HFF-Myc (cell line): ENCODE results near the gene RAB20.

Source experiments
- DNase-seq: peaks from one replicate; pipeline ENCODE4 v3.0.0-alpha.2; 2011; ENCODE audit warnings: low read depth; ENCODE audit errors: extremely low read depth
- H3K4me3 ChIP-seq: replicated peaks from 2 replicates; pipeline ENCODE4 v1.5.1; 2011; ENCODE audit warnings: low read depth, mild to moderate bottlenecking, control low read depth, low read length
- TF ChIP-seq, protein P1 (sequence below): IDR thresholded peaks from 2 replicates; pipeline ENCODE4 v1.5.1; 2012; ENCODE audit warnings: mild to moderate bottlenecking, low read depth, low read length, control low read depth; ENCODE audit errors: missing control alignments

RAB20 gene

DNA sequence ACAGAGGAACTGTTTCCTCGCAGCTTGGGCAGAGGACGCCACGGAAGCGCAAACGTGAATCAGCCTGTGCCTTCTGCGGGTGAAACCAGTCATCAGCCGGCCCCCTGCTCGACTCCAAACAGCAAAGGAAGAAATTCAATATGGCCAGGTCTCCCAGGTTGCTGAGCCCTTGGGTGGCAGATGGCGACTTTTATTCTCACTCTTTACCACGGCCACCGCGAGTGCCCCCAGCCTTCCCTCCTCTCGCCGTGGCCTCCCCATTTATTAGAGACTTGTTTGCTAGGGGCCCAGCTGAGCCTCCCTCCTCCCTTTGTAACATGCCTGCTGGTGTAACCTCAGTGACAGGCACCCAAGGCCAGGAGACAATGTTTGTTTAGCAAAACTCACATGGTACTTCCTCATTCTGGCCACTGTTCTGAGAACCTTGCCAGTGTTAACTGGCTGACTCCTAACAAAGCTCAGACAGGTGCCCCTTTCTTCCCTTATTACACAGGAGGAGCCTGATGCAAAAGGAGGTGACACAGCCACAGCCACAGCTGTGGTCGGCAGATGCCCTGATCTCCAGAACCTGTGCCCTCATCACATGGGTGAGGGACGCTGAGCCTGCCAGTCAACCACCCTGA lies 5.8 kb downstream of the RAB20 start:
- DNase-seq, result no peak
- H3K4me3 ChIP-seq, result no peak overlapping the region

DNA sequence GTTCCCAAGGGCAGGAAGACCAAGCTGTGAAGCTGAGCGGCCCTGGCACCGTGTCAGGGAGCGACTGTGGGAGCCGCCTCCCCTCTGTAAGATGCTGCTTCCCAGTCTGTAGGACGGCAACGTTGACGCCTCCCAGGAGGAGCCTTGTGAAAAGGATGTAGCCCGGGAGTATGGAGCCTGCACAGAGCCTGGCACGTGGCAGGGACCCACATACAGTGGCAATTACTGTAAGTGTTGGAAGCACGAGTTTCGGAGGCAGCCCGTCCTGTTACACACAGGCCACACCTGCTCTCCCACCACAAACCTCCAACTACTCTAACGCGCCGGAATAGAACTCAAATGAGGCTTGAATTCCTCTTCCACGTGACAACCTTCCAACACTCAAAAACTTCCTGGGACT lies 6.6 kb downstream of the RAB20 start:
- TF ChIP-seq, protein P1, sequence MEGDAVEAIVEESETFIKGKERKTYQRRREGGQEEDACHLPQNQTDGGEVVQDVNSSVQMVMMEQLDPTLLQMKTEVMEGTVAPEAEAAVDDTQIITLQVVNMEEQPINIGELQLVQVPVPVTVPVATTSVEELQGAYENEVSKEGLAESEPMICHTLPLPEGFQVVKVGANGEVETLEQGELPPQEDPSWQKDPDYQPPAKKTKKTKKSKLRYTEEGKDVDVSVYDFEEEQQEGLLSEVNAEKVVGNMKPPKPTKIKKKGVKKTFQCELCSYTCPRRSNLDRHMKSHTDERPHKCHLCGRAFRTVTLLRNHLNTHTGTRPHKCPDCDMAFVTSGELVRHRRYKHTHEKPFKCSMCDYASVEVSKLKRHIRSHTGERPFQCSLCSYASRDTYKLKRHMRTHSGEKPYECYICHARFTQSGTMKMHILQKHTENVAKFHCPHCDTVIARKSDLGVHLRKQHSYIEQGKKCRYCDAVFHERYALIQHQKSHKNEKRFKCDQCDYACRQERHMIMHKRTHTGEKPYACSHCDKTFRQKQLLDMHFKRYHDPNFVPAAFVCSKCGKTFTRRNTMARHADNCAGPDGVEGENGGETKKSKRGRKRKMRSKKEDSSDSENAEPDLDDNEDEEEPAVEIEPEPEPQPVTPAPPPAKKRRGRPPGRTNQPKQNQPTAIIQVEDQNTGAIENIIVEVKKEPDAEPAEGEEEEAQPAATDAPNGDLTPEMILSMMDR, result no peak
- H3K4me3 ChIP-seq, result no peak overlapping the region
- no peak for DNase-seq

More for the DNA sequence above, 5.8 kb downstream of the RAB20 start:
- TF ChIP-seq, protein P1, result no peak

DNA sequence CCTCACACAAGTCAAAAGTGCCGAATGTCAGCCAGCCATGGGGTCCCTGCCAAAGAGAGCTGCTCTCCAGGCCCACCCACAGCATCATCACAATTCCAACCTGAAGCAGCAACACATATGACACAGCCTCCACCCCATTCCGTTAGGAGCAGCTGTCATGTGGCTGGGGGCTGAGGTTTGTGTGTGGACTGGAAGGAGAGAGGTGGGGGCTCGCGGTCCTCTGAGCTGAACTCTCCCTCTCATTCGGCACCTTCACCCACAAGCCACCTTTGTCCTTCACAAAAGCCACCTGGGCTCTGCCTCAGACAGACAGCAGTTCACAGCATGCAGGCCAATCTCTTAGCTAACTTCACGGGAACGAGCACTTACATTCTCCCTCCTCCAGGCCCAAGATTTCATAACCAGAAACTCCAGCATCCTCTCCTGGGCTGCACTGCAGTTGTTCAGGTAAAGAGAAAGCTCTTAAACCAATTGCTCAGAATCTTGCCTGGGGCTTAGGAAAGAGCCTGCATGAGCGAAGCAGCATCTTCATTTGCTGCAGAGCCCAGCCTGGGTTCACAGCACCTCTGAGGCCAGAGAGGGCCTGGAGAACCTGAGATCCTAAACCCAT lies 7.2 kb downstream of the RAB20 start:
- no peak overlapping the region for H3K4me3 ChIP-seq
- TF ChIP-seq, protein P1, result no peak
- DNase-seq, result no peak

- TF ChIP-seq, protein P1, result no peak
- DNase-seq, result no peak
- no peak overlapping the region for H3K4me3 ChIP-seq
Measured at GRCh38 chr13:110553417-110553816, 8.1 kb downstream of the RAB20 start.

- no peak overlapping the region for H3K4me3 ChIP-seq
- TF ChIP-seq, protein P1, result no peak
- no peak for DNase-seq
Measured at GRCh38 chr13:110552767-110553166, 8.8 kb downstream of the RAB20 start.

DNA sequence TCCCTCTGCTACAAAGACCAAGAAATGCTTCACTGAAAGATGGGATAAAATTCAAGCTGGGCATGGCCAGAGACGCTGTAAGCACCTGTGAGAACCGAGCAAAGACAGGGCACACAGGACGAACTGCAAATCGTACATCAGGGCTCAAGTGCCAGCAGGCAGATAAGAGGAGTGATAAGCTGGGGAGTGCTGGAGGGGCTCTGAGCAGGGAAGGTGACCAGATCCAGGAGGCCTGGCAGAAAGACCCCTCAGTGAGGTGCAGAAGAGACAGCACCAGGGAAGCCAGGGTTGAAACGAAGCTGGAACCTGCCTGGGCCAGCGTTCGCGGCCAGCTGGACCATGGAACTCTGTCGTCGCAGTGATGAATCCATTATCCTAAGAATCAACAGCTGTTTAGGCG lies 10.2 kb downstream of the RAB20 start:
- TF ChIP-seq, protein P1, result no peak
- no peak overlapping the region for H3K4me3 ChIP-seq
- DNase-seq, result no peak
